K562 (cell line): Measurements from ENCODE around the gene LAMA1.

Experiments used
- CHD4 ChIP-seq: fragments of 200-600 bp; sonication (generic); IDR thresholded peaks from 3 replicates; pipeline ENCODE4 v1.6.1; 2012; ENCODE audit warnings: low read depth, mild to moderate bottlenecking, mixed read lengths, low read length, inconsistent platforms; ENCODE audit not compliant: insufficient read depth, insufficient replicate concordance, poor library complexity, severe bottlenecking
- HDAC6 ChIP-seq: IDR thresholded peaks from 2 replicates; pipeline ENCODE4 v1.6.1; 2012; ENCODE audit warnings: low read depth, mild to moderate bottlenecking, control low read depth, inconsistent platforms, low read length, moderate library complexity
- PHF8 ChIP-seq: fragments of 200-600 bp; sonication (generic); IDR thresholded peaks from 2 replicates; pipeline ENCODE4 v1.6.1; 2012; ENCODE audit warnings: mixed run types, mild to moderate bottlenecking, inconsistent platforms, low read length, moderate library complexity, borderline replicate concordance
- RBM25 ChIP-seq: fragments of 200-400 bp; formaldehyde crosslinking; IDR thresholded peaks from 2 replicates; pipeline ENCODE4 v1.6.1; 2018; ENCODE audit warnings: low read length, low read depth, moderate library complexity; ENCODE audit not compliant: severe bottlenecking
- SIN3A ChIP-seq, 2 experiments: fragments of 150-350 bp in 1 of 2; IDR thresholded peaks; 2 replicates each; pipeline ENCODE4 v1.6.1; 2011 to 2016; ENCODE audit warnings: borderline replicate concordance in 2 of 2, low read depth in 2 of 2, low read length in 2 of 2, mild to moderate bottlenecking in 2 of 2, moderate library complexity in 2 of 2; ENCODE audit not compliant: control insufficient read depth in 1 of 2
- ZFP36 ChIP-seq: fragments of 150-350 bp; IDR thresholded peaks from 2 replicates; pipeline ENCODE4 v1.6.1; 2018; ENCODE audit warnings: low read length, low read depth; ENCODE audit not compliant: partially characterized antibody
- ZNF263 ChIP-seq: sonication (generic); formaldehyde crosslinking; IDR thresholded peaks from 2 replicates; pipeline ENCODE4 v1.8.0; 2022; ENCODE audit warnings: mild to moderate bottlenecking, missing genetic modification reagents, borderline replicate concordance
- TF ChIP-seq, protein P1 (sequence below), 3 experiments: IDR thresholded peaks in 2 of 3; conservative IDR thresholded peaks in 1 of 3; 2 replicates each; pipeline ENCODE4 v1.5.1; 2011 to 2012; ENCODE audit warnings: low read length in 3 of 3, mild to moderate bottlenecking in 3 of 3, control low read depth in 2 of 3, improper control_type of control experiment in 1 of 3, inconsistent platforms in 1 of 3, low read depth in 1 of 3, mixed read lengths in 1 of 3, moderate library complexity in 1 of 3; ENCODE audit not compliant: insufficient read depth in 2 of 3

DNA sequence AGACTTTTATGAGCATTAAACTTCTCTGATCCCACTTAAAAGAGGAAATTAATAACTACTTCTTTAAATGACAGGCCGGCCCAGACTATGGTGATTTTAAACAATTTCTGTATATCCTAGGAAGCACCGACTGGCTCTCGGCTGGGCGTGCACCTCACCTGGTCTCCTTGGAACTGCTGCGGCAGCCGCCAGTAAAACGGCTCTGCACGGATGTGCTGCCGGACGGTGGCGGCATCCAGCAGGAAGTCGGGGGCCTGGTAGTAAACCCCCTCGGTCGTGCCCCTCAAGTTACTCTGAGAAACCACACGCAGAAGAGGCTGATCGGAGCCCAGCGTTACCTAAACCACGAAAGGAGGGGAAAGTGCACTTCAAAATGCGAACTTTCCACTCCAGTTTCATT lies 106.5 kb downstream of the LAMA1 start:
- TF ChIP-seq ZNF263 (CRISPR knock-in tag) (no peak), PHF8 (no peak), CHD4 (no peak), SIN3A (IDR thresholded peaks at IDR 0.05; ENCODE audit: borderline replicate concordance in 2 of 2, control insufficient read depth in 1 of 2, low read depth in 2 of 2, low read length in 2 of 2) (no peak), RBM25 (no peak), HDAC6 (no peak), ZFP36 (no peak)
- TF ChIP-seq, protein P1, sequence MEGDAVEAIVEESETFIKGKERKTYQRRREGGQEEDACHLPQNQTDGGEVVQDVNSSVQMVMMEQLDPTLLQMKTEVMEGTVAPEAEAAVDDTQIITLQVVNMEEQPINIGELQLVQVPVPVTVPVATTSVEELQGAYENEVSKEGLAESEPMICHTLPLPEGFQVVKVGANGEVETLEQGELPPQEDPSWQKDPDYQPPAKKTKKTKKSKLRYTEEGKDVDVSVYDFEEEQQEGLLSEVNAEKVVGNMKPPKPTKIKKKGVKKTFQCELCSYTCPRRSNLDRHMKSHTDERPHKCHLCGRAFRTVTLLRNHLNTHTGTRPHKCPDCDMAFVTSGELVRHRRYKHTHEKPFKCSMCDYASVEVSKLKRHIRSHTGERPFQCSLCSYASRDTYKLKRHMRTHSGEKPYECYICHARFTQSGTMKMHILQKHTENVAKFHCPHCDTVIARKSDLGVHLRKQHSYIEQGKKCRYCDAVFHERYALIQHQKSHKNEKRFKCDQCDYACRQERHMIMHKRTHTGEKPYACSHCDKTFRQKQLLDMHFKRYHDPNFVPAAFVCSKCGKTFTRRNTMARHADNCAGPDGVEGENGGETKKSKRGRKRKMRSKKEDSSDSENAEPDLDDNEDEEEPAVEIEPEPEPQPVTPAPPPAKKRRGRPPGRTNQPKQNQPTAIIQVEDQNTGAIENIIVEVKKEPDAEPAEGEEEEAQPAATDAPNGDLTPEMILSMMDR (IDR thresholded peaks at IDR 0.05 in 2 of 3, conservative IDR thresholded peaks at IDR 0.05 in 1 of 3; ENCODE audit: insufficient read depth in 2 of 3, low read depth in 1 of 3, low read length in 3 of 3), result no peak
